GOT3 (cell line): Measurements from ENCODE around the gene RPL39L.
"Not testable (repeated sequence)": the region's sequence is repeated elsewhere in the genome, so short reads cannot be mapped to it uniquely, and the experiment has no call there.

Experiments
- DNase-seq: peaks from one replicate; lab custom pipeline; 2025; ENCODE audit warnings: mixed read lengths; lab: John Stamatoyannopoulos, UW

Gene RPL39L

DNA sequence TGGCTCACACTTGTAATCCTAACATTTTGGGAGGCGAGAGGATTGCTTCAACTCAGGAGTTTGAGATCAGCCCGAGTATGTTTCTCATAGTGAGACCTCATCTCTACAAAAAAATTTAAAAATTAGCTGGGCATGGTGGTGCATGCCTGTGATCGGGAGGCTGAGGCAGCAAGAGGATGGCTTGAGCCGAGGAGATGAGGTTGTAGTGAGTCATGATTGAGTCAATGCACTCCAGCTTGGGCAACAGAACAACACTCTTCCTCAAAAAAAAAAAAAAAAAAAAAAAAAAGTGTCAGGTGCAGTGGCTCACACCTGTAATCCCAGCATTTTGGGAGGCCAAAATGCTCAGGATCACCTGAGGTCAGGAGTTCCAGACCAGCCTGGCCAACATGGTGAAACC is 2.4 kb downstream of the RPL39L start:
- no peak for DNase-seq

DNA sequence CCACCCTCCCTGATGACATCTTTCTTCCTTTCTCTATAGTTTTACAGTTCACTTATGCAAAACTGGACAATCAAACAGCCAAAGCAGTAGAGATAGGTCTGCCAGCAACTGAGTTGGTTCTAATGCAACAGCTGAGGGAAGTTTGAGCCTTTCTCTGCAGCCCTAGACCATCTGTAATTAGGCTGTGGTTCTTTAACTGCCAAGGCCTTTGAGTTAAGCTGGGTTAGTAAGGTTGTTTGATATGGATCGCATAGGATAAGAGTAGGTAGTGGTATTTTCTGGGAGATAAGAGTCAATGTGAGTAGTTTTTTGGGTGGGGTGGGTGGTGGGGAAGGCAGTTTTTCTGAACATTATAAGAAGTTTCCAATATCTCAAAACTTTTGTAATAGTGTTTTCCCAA is 3.0 kb downstream of the RPL39L start:
- no peak for DNase-seq

DNA sequence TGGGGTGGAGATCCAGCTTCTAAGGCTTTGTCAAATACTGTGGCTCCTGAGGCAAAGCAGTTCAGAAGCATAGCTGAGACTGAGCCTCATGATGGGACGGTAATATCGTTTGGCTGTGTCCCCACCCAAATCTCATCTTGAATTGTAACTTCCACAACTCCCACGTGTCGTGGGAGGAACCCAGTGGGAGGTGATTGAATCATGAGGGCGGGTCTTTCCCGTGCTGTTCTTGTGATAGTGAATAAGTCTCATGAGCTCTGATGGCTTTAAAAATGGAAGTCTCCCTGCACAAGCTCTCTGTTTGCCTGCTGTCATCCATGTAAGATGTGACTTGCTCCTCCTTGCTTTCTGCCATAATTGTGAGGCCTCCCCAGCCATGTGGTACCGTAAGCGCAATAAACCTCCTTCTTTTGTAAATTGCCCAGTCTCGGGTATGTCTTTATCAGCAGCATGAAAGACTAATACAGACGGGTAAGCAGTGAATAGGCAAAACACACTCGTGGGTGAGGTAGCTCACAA is 4.1 kb downstream of the RPL39L start:
- not testable (repeated sequence) for DNase-seq

DNA sequence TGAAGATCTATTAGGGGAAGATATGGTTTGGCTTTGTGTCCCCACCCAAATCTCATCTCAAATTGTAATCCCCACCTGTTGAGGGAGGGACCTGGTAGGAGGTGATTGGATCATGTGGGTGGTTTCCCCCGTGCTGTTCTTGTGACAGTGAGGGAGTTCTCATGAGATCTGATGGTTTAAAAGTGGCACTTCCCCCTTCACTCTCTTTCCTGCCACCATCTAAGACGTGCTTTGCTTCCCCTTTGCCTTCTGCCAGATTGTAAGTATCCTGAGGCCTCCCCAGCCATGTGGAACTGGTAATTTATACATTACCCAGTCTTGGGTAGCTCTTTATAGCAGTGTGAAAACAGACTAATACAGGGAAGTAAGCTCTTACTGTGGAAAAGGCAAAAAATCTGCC is 6.1 kb downstream of the RPL39L start:
- DNase-seq: not testable (repeated sequence)

DNA sequence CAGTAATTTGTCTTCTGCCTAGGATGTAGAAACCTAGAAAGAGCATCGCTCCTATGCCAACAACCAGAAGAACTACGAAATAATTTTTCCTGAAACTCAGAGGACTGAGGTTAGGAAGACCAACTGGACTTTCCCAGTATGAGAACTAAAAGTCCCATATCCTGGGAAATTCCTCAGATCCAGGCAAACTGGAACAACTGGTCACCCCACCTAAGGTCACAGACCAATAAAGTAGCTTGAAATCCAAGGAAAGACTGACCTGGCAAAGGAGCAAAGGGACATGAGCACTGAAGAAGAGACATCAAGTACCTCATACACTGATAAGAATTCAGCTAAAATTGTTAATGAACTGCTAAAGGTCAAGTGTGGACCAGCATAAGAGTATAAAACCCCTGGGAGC is 6.6 kb downstream of the RPL39L start:
- DNase-seq: no peak

DNA sequence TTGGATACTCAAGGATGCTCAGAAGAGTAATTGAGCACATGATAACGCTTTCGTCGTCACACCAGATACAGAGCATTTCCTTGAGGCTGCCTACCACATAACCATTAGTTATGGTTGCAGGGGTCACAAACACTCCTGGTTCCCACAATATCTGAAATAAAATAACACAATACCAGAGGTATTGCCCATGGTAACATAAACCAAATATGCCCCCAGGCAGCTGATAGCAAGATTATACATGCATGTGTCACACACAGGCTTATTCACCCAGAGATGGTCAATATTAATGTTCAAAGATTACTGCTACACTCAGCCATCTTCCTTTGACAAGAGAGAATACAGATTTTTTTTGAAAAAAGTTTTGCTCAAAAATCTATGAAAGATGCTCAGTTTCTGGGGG is 7.3 kb downstream of the RPL39L start:
- DNase-seq: no peak

DNA sequence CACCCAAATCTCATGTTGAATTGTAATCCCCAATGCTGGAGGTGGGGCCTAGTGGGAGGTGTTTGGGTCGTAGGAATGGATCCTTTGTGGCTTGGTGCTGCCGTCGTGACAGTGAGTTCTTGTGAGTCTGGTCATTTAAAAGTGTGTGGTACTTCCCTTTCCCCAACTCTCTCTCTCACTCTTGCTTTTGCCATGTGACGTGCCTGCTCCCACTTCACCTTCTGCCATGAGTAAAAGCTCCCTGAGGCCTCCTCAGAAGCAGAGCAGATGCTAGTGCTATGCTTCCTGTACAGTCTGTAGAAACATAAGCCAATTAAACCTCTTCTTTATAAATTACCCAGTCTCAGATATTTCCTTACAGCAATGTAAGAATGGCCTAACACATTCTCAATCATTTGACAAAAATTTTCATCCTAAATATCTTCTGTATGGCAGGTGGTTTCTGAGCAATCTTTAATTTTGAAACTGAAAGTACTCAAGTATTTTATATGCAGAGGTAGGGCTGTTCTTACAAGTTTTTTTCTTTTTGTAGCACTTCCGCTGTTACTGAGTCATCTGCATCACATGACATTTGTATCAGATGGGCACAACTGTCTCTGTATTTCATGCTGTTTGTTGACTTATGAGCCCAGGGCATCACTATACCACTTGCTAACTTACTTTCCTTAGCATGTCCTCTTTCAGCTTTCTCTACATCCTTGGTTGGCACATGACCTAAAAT is 8.8 kb downstream of the RPL39L start:
- DNase-seq: no peak

DNA sequence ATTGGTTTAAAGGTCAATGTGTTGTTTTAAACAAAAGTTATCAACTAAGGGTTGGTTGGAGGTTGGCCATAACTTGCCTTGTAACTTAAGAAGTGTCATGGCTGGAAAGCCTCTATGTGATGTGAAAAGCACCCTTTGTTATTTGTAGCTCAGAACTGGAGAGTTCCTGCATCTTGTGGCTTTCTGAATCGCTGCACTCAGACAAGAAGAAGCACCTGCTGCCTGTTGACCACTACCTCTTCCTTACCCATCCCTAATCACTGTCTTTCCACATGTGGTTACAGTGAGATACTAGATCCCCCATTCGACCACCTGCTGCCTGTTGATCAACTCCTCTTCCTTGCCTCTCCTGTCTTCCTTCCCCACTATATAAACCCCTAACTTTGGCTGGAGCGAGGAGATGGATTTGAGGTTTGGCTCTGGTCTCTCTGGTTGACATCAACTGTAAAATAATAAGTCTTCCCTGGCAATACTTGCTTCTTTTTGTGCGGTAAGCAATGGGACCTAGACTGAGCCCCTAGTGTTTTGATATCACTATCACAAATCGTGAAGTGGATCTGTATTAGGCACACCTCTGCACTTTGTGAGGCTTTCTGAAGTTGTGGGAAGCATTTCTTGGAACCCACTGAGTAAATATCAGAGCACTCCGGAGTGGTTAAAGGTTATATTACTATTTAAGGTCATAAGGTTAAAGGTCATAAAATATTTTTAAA is 13.8 kb downstream of the RPL39L start:
- no peak for DNase-seq

DNA sequence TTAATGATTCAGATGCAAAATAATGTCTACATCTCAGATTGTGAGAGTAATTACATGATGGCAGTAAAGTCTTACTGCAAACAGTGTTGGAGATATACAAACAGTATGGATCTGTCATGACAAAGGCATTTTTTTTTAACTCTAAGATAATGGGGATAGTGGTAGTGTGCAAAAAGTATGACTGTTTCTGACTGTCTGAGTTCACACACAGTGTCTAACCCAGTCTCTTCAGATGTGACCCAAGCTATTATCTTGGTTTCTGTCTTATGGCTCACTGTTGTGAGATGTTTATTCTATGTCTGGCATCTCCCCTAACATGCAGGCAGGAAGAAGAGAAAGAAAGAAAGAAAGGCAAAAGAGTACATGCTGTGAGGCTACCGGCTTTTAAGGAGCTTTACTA is 17.0 kb downstream of the RPL39L start:
- no peak for DNase-seq

DNA sequence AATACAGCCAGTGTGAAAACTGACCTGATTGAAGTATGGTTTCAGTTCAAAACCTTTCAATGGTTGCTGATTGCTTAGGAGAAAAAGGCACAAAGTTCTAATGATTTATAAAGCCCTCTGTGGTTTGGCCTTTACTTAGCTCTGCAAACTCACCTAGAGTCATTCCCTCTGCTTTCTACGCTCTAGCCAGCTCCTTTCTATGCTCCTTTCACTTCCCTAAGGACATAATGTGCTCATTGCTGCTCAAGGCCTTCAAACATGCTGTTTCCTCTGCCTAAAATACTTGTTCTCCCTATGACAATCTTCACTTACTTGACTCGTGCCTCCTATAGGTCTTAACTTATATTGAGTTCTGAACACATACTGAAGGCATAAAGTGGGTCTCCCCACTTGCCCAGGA is 19.0 kb downstream of the RPL39L start:
- no peak for DNase-seq

DNA sequence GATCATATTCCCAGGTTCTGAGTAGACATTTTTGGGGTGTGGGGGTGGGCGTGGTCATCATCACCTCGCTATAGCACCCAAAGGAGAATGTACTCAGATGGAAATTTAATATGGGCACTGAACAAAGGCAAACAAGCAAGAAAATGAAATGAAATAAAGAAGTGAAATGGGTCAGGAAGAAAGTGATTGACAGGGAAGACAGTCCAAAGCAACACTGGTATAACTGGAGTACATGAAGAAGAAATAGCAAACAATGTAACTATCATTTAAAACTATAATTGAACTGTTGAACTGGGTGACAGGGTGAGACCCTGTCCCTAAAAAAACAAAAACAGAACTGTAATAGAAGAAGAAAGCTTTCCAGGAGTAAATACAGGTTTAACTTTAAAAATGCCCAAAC is 24.8 kb downstream of the RPL39L start:
- no peak for DNase-seq

DNA sequence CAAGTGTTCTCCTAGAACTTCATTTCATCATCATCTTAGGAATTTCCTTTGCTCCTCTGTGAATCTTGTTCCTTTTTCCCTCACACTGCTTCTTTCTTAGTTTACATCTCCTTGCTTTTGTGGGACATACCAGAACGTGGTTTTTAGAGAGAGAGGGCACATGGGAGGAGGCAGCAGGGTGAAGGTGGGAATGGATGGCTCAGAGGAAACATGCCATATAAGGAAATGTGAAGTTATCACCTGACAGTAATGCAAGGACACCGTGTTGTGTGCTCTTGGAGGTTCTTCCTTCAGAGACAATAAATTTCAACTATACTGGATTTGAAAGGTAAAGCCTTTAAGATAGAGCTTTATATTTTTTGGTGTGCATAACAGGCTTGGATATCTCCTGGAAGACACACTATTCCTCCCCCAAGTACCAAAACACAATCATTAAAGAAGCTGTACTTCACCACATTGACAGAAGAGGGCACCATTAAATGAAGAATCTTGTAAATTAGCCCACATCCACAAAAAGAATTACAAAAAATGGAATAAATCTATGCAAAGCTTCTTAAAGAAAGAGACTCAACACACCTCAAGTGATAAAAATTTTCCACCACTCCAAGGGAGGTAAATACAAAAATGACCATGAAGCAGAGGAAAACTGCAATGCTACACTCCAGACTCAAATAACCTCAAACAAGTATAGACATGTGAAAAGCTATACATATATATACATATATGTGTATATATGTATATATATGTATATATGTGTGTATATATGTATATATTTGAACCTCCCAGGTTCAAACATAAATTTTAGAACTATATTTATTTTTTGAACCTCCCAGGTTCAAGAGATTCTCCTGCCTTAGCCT is 26.1 kb downstream of the RPL39L start:
- DNase-seq: no peak

DNA sequence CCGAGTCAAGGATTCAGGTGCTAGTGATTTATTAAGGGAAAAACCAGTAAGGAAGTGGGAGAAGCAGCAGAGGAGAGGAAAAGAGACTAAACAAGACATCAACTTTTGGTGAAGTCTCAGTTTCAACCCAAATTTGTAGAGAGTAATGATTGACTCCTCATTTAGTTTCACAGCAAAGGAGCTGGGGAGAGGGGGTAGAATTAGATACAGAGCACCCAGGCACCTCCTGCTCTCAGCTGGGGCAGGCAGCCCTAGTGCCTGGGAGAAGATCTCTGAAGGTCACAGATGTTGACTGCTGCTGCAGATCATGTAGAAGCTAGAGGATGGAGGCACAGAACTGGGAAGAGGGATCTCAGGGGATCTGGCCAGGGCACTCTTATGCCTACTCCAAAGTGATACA is 29.1 kb downstream of the RPL39L start:
- DNase-seq: no peak

DNA sequence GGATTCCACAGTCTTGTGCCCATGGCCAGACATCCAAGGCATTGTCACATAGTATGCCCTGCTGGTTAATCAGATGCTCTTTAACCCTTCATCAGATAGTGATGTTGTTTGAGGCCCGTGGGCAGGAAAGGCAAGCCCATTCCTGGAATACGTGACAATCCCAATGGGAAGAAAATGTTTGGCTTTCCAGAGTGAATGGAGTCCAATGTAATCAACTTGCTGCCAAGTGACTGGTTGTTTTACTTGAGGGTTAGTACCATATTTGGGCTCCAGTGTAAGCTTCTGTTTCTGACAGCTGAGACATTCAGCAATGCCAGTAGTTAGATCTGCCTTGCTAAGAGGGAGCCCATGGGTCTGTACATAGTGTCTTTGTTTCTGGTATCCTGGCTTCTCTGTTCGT is 31.3 kb downstream of the RPL39L start:
- DNase-seq: no peak

DNA sequence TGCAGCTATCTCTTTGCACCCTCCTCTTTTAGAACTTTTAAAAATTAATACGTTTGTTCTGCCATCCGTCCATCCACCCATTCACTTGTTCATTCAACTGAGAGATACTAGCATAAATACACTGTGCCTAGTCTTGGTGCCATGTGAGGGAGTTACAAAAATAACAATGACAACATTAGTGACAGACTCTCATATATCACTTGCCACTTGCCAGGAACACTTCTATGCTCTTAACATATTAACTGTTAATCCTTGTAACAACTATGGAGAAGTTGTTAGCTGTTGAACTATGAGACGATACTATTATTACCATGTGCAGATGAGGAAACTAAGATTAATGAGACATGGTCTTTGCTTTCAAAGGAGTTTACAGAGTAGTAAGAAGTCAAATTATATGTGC is 33.6 kb downstream of the RPL39L start:
- DNase-seq: no peak

DNA sequence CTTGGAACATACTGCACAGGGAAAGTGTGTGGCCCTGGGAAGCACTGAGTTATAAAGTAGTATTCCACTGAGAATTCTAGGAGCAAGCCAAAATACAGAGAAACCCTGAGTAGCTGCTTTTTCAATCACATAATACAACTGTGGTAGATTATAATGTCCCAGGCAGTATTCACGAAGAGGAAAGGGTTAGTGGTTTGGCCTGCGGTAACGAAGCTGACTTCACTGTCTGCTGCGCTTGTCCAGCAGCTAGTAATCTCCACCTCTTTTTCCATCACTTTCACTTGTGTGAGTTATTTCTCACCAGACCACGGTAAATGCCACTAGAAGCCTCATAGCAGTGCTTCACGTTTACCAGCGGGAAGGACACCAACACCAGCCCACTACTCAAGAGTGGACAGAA is 34.4 kb downstream of the RPL39L start:
- DNase-seq: no peak

DNA sequence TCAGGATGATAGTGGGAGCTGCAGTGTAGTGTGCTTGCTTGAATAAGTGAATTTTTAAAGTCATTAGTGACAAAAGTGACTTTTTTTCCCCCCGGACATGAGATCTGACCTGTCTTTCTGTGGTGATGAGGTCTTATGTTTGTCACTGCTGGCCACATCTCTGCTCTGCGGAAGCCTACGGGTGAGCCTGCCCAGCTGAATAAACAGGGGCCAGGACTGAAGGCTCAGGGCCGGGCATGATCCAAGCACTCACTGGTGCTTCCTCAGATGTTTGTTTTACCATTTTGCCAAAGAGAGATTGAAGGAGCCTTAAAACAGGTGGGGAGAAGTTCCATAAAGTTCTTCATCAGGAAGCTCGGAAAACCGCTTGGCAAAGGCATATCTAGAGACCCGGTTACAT is 35.0 kb downstream of the RPL39L start:
- DNase-seq: no peak

DNA sequence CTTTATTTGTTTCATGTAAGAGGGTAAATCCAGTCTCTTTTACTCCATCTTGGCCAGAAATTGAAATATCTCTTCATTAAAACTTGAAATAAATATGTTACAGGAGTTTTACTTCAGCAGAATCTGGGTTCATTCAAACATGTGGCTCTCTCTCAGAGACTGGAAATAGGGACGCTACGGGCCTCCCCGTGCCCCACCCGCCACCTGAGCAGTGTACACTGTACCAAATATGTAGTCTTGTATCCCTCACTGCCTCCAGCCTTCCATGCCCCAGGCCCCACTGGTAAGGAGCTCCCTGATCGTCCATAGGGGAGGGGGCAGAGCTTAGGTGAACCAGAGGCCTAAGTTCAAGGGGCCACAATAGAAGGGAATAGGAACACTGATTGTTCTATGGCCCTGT is 36.0 kb downstream of the RPL39L start:
- no peak for DNase-seq

DNA sequence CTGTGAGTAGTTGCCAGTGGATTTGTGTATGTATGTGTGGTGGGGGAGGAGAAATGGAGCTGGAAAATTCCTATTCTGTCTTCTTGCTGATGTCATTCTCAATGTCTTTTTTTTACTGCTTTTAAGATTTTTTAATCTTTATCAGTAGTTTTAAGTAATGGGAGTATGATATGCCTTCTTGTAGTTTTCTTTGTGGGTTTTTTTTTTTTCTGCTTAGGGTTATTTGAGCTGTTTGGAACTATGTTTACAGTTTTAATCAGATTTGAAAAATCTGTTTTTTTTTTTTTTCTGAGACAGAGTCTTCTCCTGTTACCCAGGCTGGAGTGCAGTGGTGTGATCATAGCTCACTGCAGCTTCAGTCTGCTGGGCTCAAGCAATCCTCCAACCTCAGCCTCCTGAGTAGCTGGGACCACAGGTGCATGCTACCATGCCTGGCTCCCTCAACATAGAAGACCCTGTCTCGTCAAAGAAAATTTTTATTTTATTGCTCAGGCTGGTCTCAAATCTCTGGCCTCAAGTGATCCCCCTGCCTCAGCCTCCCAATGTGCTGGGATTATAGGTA is 37.1 kb downstream of the RPL39L start:
- DNase-seq: no peak

DNA sequence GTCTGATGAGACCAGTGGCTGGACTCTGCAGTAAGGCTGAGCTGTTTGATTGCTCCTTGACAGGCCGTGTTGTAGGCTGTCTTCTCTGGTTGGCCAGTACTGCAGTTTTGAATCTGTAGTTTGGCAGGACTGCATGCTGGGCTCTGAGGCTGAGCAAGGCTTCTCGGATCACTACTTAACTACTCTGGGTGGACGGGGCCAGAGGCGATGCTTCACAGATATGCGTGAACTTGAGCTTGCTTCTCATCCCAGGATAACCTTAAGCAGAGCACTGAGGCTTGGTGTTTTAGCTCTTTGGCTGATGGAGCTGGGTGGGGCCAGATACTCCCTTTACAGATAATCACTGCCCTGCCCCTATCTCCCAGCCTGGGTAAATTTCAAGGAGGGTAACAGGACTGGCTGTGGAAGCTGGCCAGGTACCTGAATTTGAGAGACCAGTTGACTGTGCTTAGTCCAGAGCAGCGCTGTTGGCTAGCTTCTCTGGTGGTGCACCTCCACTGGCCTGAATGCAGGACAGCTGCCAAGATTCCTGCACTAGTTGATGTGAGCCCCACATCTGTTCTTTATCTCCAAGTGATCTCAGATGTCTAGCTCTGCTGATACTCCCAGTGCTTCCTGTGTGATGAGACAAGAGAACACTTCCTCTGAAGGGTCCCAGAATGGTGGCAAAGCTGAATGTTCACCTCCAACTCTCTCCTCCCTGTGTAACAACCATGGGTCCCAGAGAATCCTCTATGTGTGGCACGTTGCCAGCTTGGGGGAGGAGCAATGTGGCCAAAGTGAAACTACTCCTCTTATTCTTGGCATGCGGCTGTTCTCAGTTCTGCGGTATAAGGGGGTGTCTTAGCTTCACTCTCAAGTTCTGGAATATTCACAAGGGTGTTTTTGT is 37.9 kb downstream of the RPL39L start:
- DNase-seq: no peak

DNA sequence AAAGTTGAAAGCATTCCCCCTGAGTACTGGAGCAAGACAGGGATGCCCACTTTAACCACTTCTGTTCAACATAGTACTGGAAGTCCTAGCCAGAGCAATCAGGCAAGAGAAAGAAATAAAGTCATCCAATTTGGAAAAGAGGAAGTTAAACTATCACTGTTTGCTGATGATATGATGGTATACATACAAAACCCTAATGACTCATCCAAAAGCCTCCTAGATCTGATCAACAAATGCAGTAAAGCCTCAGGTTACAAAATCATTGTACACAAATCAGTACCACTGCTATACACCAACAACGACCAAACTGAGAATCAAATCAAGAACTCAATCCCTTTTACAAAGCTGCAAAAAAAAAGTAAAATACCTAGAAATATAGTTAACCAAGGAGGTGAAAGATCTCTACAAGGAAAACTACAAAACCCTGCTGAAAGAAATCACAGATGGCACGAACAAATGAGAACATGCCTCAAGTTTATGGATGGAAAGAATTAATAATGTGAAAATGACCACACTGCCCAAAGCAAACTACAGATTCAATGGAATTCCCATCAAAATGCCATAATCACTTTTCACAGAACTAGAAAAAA is 40.3 kb downstream of the RPL39L start:
- DNase-seq: no peak
